Vagina (tissue), 2 donors: ENCODE results near the gene ST6GALNAC3. TPM values are rescaled to one million over a fixed set of nuclear protein-coding genes. Genes with fewer than 3 reads are reported as not detected.

Experiments used
- DNase-seq, 2 donors: peaks; one replicate each; pipeline ENCODE4 v3.0.0-alpha.2; 2017; ENCODE audit errors: extremely low spot score in 2 of 2
- H3K27ac ChIP-seq: fragments of 200-600 bp; sonication (generic); one replicate; pipeline ENCODE4 v1.5.1; 2019
- H3K27me3 ChIP-seq: fragments of 200-600 bp; sonication (generic); one replicate; pipeline ENCODE4 v1.5.1; 2019
- H3K36me3 ChIP-seq, 2 donors: fragments of 200-600 bp; sonication (generic); one replicate each; pipeline ENCODE4 v1.5.1; 2017 to 2019
- H3K4me1 ChIP-seq: fragments of 200-600 bp; sonication (generic); one replicate; pipeline ENCODE4 v1.5.1; 2019
- H3K4me3 ChIP-seq, 2 donors: fragments of 200-600 bp; sonication (generic); 1 replicate in 1 of 2; 2 replicates in 1 of 2; pipeline ENCODE4 v1.5.1; 2016 to 2019
- H3K9me3 ChIP-seq: fragments of 200-600 bp; sonication (generic); one replicate; pipeline ENCODE4 v1.5.1; 2019
- POLR2A ChIP-seq, 2 donors: fragments of 450-650 bp; IDR thresholded peaks; one replicate each; pipeline ENCODE4 v1.6.1; 2017; ENCODE audit warnings: antibody characterized with exemption in 2 of 2, mild to moderate bottlenecking in 2 of 2, moderate library complexity in 2 of 2
- POLR2AphosphoS5 ChIP-seq, 2 donors: sonication (generic); formaldehyde crosslinking; IDR thresholded peaks; one replicate each; pipeline ENCODE4 v1.9.0; 2017; ENCODE audit warnings: antibody characterized with exemption in 2 of 2, mild to moderate bottlenecking in 2 of 2, low read depth in 1 of 2; ENCODE audit not compliant: insufficient read depth in 1 of 2
- intact Hi-C: fragments of 100-400 bp; cut with DNase I; formaldehyde crosslinking; loops from one replicate; pipeline ENCODE4 v1.15.1; 2023
- total RNA-seq: library from RNA; depleted of rRNA; stranded (reverse); fragments of >200 nt; gene quantifications from one replicate; pipeline ENCODE4 v1.2.3, GENCODE V29; 2016
- TF ChIP-seq, protein P1 (sequence below), 3 experiments: fragments of 450-650 bp in 2 of 3; fragments of 200-600 bp in 1 of 3; sonication (generic) in 1 of 3; IDR thresholded peaks; one replicate each; pipeline ENCODE4 v1.5.1; 2017 to 2019; ENCODE audit warnings: antibody characterized with exemption in 3 of 3, mild to moderate bottlenecking in 2 of 3, moderate library complexity in 2 of 3

ST6GALNAC3 gene
- total RNA-seq, 1 donor from 2014 or later: 21.1 TPM

DNA sequence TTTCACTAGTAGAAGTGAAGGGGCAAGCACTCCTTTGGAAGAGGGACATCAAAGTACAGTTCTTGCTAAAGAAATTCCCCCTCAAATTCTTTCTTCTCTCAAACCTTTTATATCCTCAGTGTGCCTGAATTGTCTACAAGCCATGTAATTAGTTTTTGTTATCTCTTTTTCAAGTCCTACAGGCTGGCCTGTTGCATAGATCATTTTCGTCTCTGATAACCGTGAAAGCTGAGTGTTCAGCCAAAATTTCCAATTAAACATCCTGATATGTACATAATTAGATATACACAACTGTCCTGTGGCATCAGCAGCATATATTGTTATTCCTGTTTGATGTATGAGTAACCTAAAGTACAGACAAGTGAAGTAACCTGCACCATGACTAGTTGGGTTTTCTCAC is 417.2 kb downstream of the ST6GALNAC3 start:
- H3K4me3 ChIP-seq: no peak overlapping the region
- intact Hi-C loops: no loop called here
- DNase-seq: no peak

DNA sequence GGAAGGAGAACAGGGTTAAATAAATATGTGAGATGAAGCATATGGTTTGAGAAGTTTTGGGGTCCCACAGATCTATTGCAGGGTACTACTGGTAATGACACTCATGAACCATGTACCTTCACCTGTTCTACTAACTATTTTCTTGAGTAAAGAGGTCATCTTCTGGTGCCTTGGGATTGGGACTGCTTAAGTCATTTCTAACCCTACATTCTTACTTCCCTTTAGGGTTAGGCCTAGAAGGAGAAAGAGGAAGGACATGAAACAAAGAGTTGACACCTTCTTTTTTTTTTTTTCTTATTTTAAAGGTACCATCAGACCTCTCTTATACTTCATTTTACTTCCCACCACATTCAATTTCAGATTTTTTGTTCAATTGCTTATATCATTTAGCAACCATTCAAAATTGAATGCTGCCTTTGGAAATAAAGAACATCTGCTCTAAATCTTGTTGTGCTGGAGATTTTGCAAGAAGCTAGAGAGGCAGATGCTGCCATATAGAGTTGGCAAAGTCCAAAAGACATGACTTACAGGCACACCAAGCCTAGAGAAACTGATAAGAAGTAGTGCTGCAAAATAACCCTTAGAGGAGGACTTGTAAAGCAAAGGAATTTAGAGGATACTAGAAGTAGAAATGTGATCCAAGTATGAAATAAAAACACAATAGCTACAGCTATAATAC is 418.3 kb downstream of the ST6GALNAC3 start:
- Histone ChIP-seq H3K27ac (no peak overlapping the region), H3K9me3 (no peaks in the 10 kb centered on the region), H3K4me3 (no peak overlapping the region), H3K4me1 (no peaks in the 10 kb centered on the region), H3K27me3 (no peaks in the 10 kb centered on the region), H3K36me3 (no peaks in the 10 kb centered on the region)
- TF ChIP-seq, protein P1, sequence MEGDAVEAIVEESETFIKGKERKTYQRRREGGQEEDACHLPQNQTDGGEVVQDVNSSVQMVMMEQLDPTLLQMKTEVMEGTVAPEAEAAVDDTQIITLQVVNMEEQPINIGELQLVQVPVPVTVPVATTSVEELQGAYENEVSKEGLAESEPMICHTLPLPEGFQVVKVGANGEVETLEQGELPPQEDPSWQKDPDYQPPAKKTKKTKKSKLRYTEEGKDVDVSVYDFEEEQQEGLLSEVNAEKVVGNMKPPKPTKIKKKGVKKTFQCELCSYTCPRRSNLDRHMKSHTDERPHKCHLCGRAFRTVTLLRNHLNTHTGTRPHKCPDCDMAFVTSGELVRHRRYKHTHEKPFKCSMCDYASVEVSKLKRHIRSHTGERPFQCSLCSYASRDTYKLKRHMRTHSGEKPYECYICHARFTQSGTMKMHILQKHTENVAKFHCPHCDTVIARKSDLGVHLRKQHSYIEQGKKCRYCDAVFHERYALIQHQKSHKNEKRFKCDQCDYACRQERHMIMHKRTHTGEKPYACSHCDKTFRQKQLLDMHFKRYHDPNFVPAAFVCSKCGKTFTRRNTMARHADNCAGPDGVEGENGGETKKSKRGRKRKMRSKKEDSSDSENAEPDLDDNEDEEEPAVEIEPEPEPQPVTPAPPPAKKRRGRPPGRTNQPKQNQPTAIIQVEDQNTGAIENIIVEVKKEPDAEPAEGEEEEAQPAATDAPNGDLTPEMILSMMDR (IDR thresholded peaks at IDR 0.05): no peak
- no peak for TF ChIP-seq POLR2A (IDR thresholded peaks at IDR 0.05)
- TF ChIP-seq POLR2AphosphoS5 (IDR thresholded peaks at IDR 0.05; ENCODE audit: insufficient read depth in 1 of 2, low read depth in 1 of 2): no peak
- no peak for DNase-seq
- intact Hi-C loops: no loop called here

More for the DNA sequence above, 417.2 kb downstream of the ST6GALNAC3 start:
- Histone ChIP-seq H3K9me3 (no peaks in the 10 kb centered on the region), H3K4me1 (no peaks in the 10 kb centered on the region), H3K36me3 (no peaks in the 10 kb centered on the region), H3K27ac (no peak overlapping the region), H3K27me3 (no peaks in the 10 kb centered on the region)
- no peak for TF ChIP-seq POLR2A (IDR thresholded peaks at IDR 0.05)
- no peak for TF ChIP-seq POLR2AphosphoS5 (IDR thresholded peaks at IDR 0.05; ENCODE audit: insufficient read depth in 1 of 2, low read depth in 1 of 2)
- TF ChIP-seq, protein P1 (IDR thresholded peaks at IDR 0.05): no peak

DNA sequence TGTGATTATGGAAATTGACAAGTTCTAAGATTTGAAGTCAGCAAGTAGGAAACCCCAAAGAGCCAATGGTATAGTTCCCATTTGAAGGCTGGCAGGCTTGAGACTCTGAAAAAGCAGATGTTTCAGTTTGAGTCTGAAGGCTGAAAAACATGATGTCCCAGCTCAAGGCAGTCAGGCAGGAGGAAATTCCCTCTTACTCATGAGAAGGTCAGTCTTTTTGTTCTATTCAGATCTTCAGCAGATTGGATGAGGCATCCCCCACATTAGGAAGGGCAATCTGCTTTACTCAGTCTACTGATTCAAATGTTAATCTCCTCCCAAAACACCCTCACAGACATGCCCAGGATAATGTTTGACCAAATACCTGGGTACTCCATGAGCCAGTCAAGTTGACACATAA is 420.3 kb downstream of the ST6GALNAC3 start:
- TF ChIP-seq, protein P1 (IDR thresholded peaks at IDR 0.05): no peak
- TF ChIP-seq POLR2AphosphoS5 (IDR thresholded peaks at IDR 0.05; ENCODE audit: insufficient read depth in 1 of 2, low read depth in 1 of 2): no peak
- TF ChIP-seq POLR2A (IDR thresholded peaks at IDR 0.05): no peak
- intact Hi-C loops: no loop called here
- no peak for DNase-seq

DNA sequence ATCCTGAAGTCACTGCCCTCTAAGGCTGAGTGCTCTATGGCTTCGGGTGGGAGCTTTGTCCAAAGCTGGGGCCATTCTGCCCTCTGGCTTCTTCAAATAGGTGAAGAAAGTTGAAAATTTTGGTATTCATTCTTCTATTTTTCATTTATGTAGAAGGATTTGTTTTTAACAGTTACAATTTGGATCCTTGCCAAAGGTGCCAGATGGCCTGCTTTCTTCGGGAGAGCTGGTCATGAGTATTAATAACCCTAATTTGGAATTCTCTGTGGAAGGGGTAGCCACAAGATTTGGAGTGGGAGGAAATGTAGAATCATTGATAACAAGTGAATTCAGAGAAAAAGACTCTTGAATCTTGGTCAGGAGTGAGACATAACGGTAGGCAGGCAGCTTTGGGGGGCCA is 422.3 kb downstream of the ST6GALNAC3 start:
- Histone ChIP-seq H3K4me1 (no peaks in the 10 kb centered on the region), H3K4me3 (no peak overlapping the region), H3K36me3 (no peaks in the 10 kb centered on the region), H3K27ac (no peak overlapping the region), H3K9me3 (no peaks in the 10 kb centered on the region), H3K27me3 (no peaks in the 10 kb centered on the region)
- TF ChIP-seq, protein P1 (IDR thresholded peaks at IDR 0.05): no peak
- TF ChIP-seq POLR2AphosphoS5 (IDR thresholded peaks at IDR 0.05; ENCODE audit: insufficient read depth in 1 of 2, low read depth in 1 of 2) (no peak), POLR2A (IDR thresholded peaks at IDR 0.05) (no peak)
- intact Hi-C loops: no loop called here
- DNase-seq: no peak

More for the DNA sequence above, 420.3 kb downstream of the ST6GALNAC3 start:
- Histone ChIP-seq H3K27me3 (no peaks in the 10 kb centered on the region), H3K9me3 (no peaks in the 10 kb centered on the region), H3K4me3 (no peak overlapping the region), H3K36me3 (no peaks in the 10 kb centered on the region), H3K27ac (no peak overlapping the region), H3K4me1 (no peaks in the 10 kb centered on the region)

DNA sequence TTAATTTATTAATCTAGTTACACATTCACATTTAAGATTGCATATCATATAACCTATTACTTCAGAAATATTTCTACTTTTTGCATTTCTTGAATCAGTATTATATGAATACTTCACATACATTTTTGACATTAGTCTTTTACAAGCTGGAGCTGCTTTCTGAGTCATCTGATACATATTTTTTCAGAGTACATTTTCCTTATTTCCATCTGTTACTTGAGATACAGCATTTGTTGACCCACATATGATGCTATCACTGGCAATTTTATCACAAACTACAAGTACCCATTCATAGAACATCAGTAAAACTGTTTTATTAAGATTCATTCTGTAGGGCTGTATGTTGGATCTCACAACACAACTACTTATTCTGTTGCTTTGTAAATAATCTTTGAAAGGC is 425.6 kb downstream of the ST6GALNAC3 start:
- DNase-seq: no peak
- H3K4me3 ChIP-seq: no peak overlapping the region
- TF ChIP-seq POLR2AphosphoS5 (IDR thresholded peaks at IDR 0.05; ENCODE audit: insufficient read depth in 1 of 2, low read depth in 1 of 2) (no peak), POLR2A (IDR thresholded peaks at IDR 0.05) (no peak)
- TF ChIP-seq, protein P1 (IDR thresholded peaks at IDR 0.05): no peak
- H3K27me3 ChIP-seq: no peaks in the 10 kb centered on the region
- intact Hi-C loops: no loop called here
- H3K4me1 ChIP-seq: no peaks in the 10 kb centered on the region
- H3K9me3 ChIP-seq: no peaks in the 10 kb centered on the region
- no peaks in the 10 kb centered on the region for H3K36me3 ChIP-seq
- H3K27ac ChIP-seq: no peak overlapping the region
